ENCODE data around the gene ZNF559. TPM values are rescaled to one million over a fixed set of nuclear protein-coding genes. Genes with fewer than 3 reads are reported as not detected.

The ZNF559 gene
- total RNA-seq, 1 experiment from 2014 or later, result 10.9 TPM

DNA sequence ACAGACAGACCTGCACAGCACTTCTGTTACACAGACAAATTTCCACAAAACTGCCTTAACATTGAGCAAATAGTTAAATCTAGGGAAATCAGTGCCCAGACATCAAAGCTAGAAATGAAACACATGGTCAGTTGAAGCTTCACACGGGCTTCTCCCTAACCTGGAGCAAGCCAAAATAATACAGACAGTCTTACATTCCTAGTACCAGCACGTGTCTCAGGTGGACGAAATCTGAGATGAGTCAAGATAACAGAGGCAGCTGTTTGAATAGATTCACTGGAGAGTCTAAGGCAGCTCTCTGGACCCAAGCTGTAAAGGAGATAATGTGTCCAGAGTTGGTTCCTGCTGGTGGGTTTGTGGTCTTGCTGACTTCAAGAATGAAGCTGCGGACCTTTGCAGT, 10.2 kb upstream of the ZNF559 start:
- no peaks in the 10 kb centered on the region for H3K27me3 ChIP-seq (ENCODE audit: insufficient read depth, low read length)
- H3K36me3 ChIP-seq (ENCODE audit: control insufficient read depth in 1 of 2, insufficient read depth in 2 of 2, low read length in 2 of 2), result no peaks in the 10 kb centered on the region
- H3K4me3 ChIP-seq (replicated peaks in 1 of 2; ENCODE audit: low read depth in 1 of 2, low read length in 2 of 2), result no peak overlapping the region
- ChIA-PET CTCF (interaction anchor here (1.7 kb wide), 1 partner anchor 10 kb away, joined by 3 read pairs; the partner anchor contains the start of gene ZNF559), POLR2A (no interaction called here), RAD21 (ENCODE audit: low non-redundant PET in 1 of 2, low total read pairs in 2 of 2, uncharacterized antibody in 2 of 2, unreplicated experiment in 2 of 2) (no interaction called here)
- H3K79me2 ChIP-seq (ENCODE audit: insufficient read depth, low read length), result 0 out of 2 replicates have a peak, but pooled peaks cover under 1% of the 10 kb centered on the region
- no peak overlapping the region for H3K9ac ChIP-seq (ENCODE audit: low read length)
- DNase-seq (ENCODE audit: low read depth, low spot score), result no peak
- no peaks in the 10 kb centered on the region for H4K20me1 ChIP-seq (ENCODE audit: insufficient read depth)
- intact Hi-C loops (cut with micrococcal nuclease), result loop anchor here (5.0 kb wide), 2 partner anchors 171 to 484 kb away; partner anchors contain the start of gene ZNF317
- no peak for ATAC-seq
- H3K4me1 ChIP-seq (ENCODE audit: control insufficient read depth in 1 of 2, insufficient read depth in 2 of 2, low read length in 2 of 2), result peaks cover 0 to 5% of the 10 kb centered on the region in 2 experiments; a peak in 2 of 4 replicates
- H2AFZ ChIP-seq (ENCODE audit: low read depth, low read length, poor library complexity, severe bottlenecking), result no peak overlapping the region
- no peak overlapping the region for H3K4me2 ChIP-seq (ENCODE audit: low read length)
- no peaks in the 10 kb centered on the region for H3K9me2 ChIP-seq (ENCODE audit: insufficient read depth)
- TF ChIP-seq FOSL1 (IDR thresholded peaks at IDR 0.05; ENCODE audit: low read depth), result no peak
- TF ChIP-seq, protein P1, sequence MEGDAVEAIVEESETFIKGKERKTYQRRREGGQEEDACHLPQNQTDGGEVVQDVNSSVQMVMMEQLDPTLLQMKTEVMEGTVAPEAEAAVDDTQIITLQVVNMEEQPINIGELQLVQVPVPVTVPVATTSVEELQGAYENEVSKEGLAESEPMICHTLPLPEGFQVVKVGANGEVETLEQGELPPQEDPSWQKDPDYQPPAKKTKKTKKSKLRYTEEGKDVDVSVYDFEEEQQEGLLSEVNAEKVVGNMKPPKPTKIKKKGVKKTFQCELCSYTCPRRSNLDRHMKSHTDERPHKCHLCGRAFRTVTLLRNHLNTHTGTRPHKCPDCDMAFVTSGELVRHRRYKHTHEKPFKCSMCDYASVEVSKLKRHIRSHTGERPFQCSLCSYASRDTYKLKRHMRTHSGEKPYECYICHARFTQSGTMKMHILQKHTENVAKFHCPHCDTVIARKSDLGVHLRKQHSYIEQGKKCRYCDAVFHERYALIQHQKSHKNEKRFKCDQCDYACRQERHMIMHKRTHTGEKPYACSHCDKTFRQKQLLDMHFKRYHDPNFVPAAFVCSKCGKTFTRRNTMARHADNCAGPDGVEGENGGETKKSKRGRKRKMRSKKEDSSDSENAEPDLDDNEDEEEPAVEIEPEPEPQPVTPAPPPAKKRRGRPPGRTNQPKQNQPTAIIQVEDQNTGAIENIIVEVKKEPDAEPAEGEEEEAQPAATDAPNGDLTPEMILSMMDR (IDR thresholded peaks at IDR 0.05 in 2 of 3, conservative IDR thresholded peaks at IDR 0.05 in 1 of 3; ENCODE audit: borderline replicate concordance in 1 of 3, insufficient read depth in 1 of 3, low read depth in 2 of 3, low read length in 2 of 3), result no peak
- TF ChIP-seq, protein P2, sequence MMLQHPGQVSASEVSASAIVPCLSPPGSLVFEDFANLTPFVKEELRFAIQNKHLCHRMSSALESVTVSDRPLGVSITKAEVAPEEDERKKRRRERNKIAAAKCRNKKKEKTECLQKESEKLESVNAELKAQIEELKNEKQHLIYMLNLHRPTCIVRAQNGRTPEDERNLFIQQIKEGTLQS (IDR thresholded peaks at IDR 0.05), result no peak
- no peak for TF ChIP-seq ZBTB33 (IDR thresholded peaks at IDR 0.05; ENCODE audit: extremely low read depth, insufficient replicate concordance, low read length)
- TF ChIP-seq YY1 (IDR thresholded peaks at IDR 0.05; ENCODE audit: extremely low read depth, insufficient replicate concordance, low read depth, low read length), result no peak
- TF ChIP-seq POLR2AphosphoS5 (IDR thresholded peaks at IDR 0.05; ENCODE audit: low read depth, low read length), result no peak
- no peak overlapping the region for H3K27ac ChIP-seq (ENCODE audit: low read depth, low read length)
- H3K9me3 ChIP-seq (ENCODE audit: control insufficient read depth in 1 of 2, insufficient read depth in 1 of 2, low read depth in 1 of 2, low read length in 2 of 2), result peaks cover 4 to 6% of the 10 kb centered on the region in 2 experiments; a peak in 2 of 4 replicates
- BruUV-seq (replicated peaks), result no TSS peak
